HG03097 (cell line): Measurements from ENCODE around the gene TSHZ2.

Experiments used
- ATAC-seq: cut with Tn5 transposase; IDR thresholded peaks from one replicate; pipeline ENCODE4 v1.9.1; 2021; ENCODE audit not compliant: unreplicated experiment, low FRiP score

TSHZ2 gene

GRCh38 chr20:52996130-52996529 lies 24.0 kb downstream of the TSHZ2 start:
- no peak for ATAC-seq

- no peak for ATAC-seq
These were observed 24.5 kb downstream of the TSHZ2 start for GRCh38 chr20:52996658-52997057.

- ATAC-seq = no peak
These were observed 26.1 kb downstream of the TSHZ2 start for GRCh38 chr20:52998268-52998667.

- ATAC-seq = no peak
These were observed 26.9 kb downstream of the TSHZ2 start for GRCh38 chr20:52999040-52999439.

- ATAC-seq = no peak
These were observed 29.5 kb downstream of the TSHZ2 start for GRCh38 chr20:53001498-53002301.

GRCh38 chr20:53002786-53003185 lies 30.6 kb downstream of the TSHZ2 start:
- ATAC-seq = no peak

GRCh38 chr20:53003420-53004154 lies 31.4 kb downstream of the TSHZ2 start:
- no peak for ATAC-seq

GRCh38 chr20:53004267-53004813 lies 32.2 kb downstream of the TSHZ2 start:
- ATAC-seq = no peak

- no peak for ATAC-seq
These were observed 38.0 kb downstream of the TSHZ2 start for GRCh38 chr20:53009979-53010735.

GRCh38 chr20:53011640-53012039 lies 39.5 kb downstream of the TSHZ2 start:
- no peak for ATAC-seq

GRCh38 chr20:53013183-53013582 lies 41.0 kb downstream of the TSHZ2 start:
- ATAC-seq = no peak

- ATAC-seq = no peak
These were observed 41.7 kb downstream of the TSHZ2 start for GRCh38 chr20:53013847-53014246.

GRCh38 chr20:53016071-53016470 lies 43.9 kb downstream of the TSHZ2 start:
- no peak for ATAC-seq

- ATAC-seq = no peak
These were observed 44.4 kb downstream of the TSHZ2 start for GRCh38 chr20:53016534-53017042.

GRCh38 chr20:53017206-53017605 lies 45.0 kb downstream of the TSHZ2 start:
- no peak for ATAC-seq

GRCh38 chr20:53019464-53019863 lies 47.3 kb downstream of the TSHZ2 start:
- ATAC-seq = no peak

GRCh38 chr20:53020376-53020775 lies 48.2 kb downstream of the TSHZ2 start:
- no peak for ATAC-seq

- no peak for ATAC-seq
These were observed 48.7 kb downstream of the TSHZ2 start for GRCh38 chr20:53020834-53021233.

GRCh38 chr20:53021934-53022333 lies 49.8 kb downstream of the TSHZ2 start:
- ATAC-seq = no peak

GRCh38 chr20:53023732-53024520 lies 51.8 kb downstream of the TSHZ2 start:
- no peak for ATAC-seq
